GM18505 (cell line): Measurements from ENCODE around the gene PRAMEF11.
"Not testable (repeated sequence)": the region's sequence is repeated elsewhere in the genome, so short reads cannot be mapped to it uniquely, and the experiment has no call there.

Experiments
- ATAC-seq: cut with Tn5 transposase; IDR thresholded peaks from one replicate; pipeline ENCODE4 v1.9.1; 2021; ENCODE audit not compliant: unreplicated experiment
- POLR2A ChIP-seq: IDR thresholded peaks from 4 replicates; pipeline ENCODE4 v1.6.1; 2011; ENCODE audit warnings: borderline replicate concordance; ENCODE audit not compliant: insufficient read depth, insufficient read length; ENCODE audit errors: extremely low read depth

Gene PRAMEF11

GRCh38 chr1:12831310-12831709 is at the start of gene PRAMEF11:
Gene PRAMEF11, minus strand, starts transcription at chr1:12831410. Its CDS starts 2,621 bp downstream, at chr1:12828789.
- ATAC-seq, result not testable (repeated sequence)

- not testable (repeated sequence) for ATAC-seq
Measured at GRCh38 chr1:12878453-12878852, 47.2 kb upstream of the PRAMEF11 start.

GRCh38 chr1:12863131-12863880 is 32.1 kb upstream of the PRAMEF11 start:
- not testable (repeated sequence) for ATAC-seq

- ATAC-seq, result not testable (repeated sequence)
Measured at GRCh38 chr1:12856786-12857185, 25.6 kb upstream of the PRAMEF11 start, which contains the start of gene PRAMEF2. Gene PRAMEF2, plus strand, starts transcription at chr1:12857086. Its CDS starts 1,924 bp downstream, at chr1:12859010.

- no peak for ATAC-seq
- TF ChIP-seq POLR2A, result no peak
Measured at GRCh38 chr1:12851779-12852178, 20.6 kb upstream of the PRAMEF11 start.

- ATAC-seq, result not testable (repeated sequence)
Measured at GRCh38 chr1:12848620-12849019, 17.4 kb upstream of the PRAMEF11 start, which contains the start of gene HNRNPCL1. Gene HNRNPCL1, minus strand, starts transcription at chr1:12848720. Its CDS starts 431 bp downstream, at chr1:12848289.

GRCh38 chr1:12833251-12833650 is 2.0 kb upstream of the PRAMEF11 start:
- ATAC-seq, result not testable (repeated sequence)

GRCh38 chr1:12819061-12819460 is 12.1 kb downstream of the PRAMEF11 start:
- ATAC-seq, result not testable (repeated sequence)

- TF ChIP-seq POLR2A, result no peak
- no peak for ATAC-seq
Measured at GRCh38 chr1:12811409-12811784, 19.8 kb downstream of the PRAMEF11 start.

GRCh38 chr1:12810691-12811408 is 20.4 kb downstream of the PRAMEF11 start:
- ATAC-seq, result no peak
- no peak for TF ChIP-seq POLR2A

- no peak for TF ChIP-seq POLR2A
- ATAC-seq, result no peak
Measured at GRCh38 chr1:12809933-12810332, 21.3 kb downstream of the PRAMEF11 start.

GRCh38 chr1:12799730-12800129 is 31.5 kb downstream of the PRAMEF11 start:
- ATAC-seq, result no peak
- no peak for TF ChIP-seq POLR2A

- ATAC-seq, result no peak
- no peak for TF ChIP-seq POLR2A
Measured at GRCh38 chr1:12798911-12799310, 32.3 kb downstream of the PRAMEF11 start.

GRCh38 chr1:12791097-12791496 is 40.1 kb downstream of the PRAMEF11 start, which contains the start of gene PRAMEF1:
Gene PRAMEF1, plus strand, starts transcription at chr1:12791397. Its CDS starts 1,831 bp downstream, at chr1:12793228.
- ATAC-seq, result not testable (repeated sequence)

- not testable (repeated sequence) for ATAC-seq
Measured at GRCh38 chr1:12784729-12785128, 46.5 kb downstream of the PRAMEF11 start.

GRCh38 chr1:12783783-12784182 is 47.4 kb downstream of the PRAMEF11 start:
- not testable (repeated sequence) for ATAC-seq

GRCh38 chr1:12781488-12781887 is 49.7 kb downstream of the PRAMEF11 start:
- ATAC-seq, result not testable (repeated sequence)
